Neuronal stem cell (in vitro differentiated cells): ENCODE measurements around the gene FCN3.
"Not testable (repeated sequence)": the region's sequence is repeated elsewhere in the genome, so short reads cannot be mapped to it uniquely, and the experiment has no call there.

Experiments used
- DNase-seq: peaks from one replicate; pipeline ENCODE4 v3.0.0-alpha.2; 2013; ENCODE audit warnings: low spot score
- H2AFZ ChIP-seq: one replicate; pipeline ENCODE4 v1.6.1; 2013; ENCODE audit warnings: mild to moderate bottlenecking, low read length, inconsistent platforms
- H2AK5ac ChIP-seq: 2 replicates; pipeline ENCODE4 v1.6.1; 2013; ENCODE audit warnings: low read depth, mild to moderate bottlenecking, inconsistent platforms, low read length, moderate library complexity, mixed read lengths
- H2BK120ac ChIP-seq: 2 replicates; pipeline ENCODE4 v1.6.1; 2013; ENCODE audit warnings: low read depth, mild to moderate bottlenecking, inconsistent platforms, low read length, moderate library complexity, mixed read lengths
- H2BK12ac ChIP-seq: one replicate; pipeline ENCODE4 v1.6.1; 2013; ENCODE audit warnings: low read length, inconsistent platforms
- H2BK15ac ChIP-seq: 2 replicates; pipeline ENCODE4 v1.6.1; 2013; ENCODE audit warnings: mild to moderate bottlenecking, low read length, inconsistent platforms, mixed read lengths
- H2BK5ac ChIP-seq: one replicate; pipeline ENCODE4 v1.6.1; 2013; ENCODE audit warnings: inconsistent platforms, mild to moderate bottlenecking, low read length, moderate library complexity
- H3K14ac ChIP-seq: one replicate; pipeline ENCODE4 v1.6.1; 2013; ENCODE audit warnings: low read length, inconsistent platforms
- H3K18ac ChIP-seq: 2 replicates; pipeline ENCODE4 v1.6.1; 2013; ENCODE audit warnings: low read length, inconsistent platforms
- H3K23ac ChIP-seq: 2 replicates; pipeline ENCODE4 v1.6.1; 2013; ENCODE audit warnings: low read depth, mild to moderate bottlenecking, mixed read lengths, low read length, inconsistent platforms; ENCODE audit not compliant: poor library complexity
- H3K27ac ChIP-seq: replicated peaks from 3 replicates; pipeline ENCODE4 v1.5.1; 2013; ENCODE audit warnings: low read length, inconsistent platforms
- H3K27me3 ChIP-seq, 3 experiments: 2 replicates each; pipeline ENCODE4 v1.6.1; 2013; ENCODE audit warnings: low read length in 3 of 3, mild to moderate bottlenecking in 2 of 3, inconsistent platforms in 1 of 3, low read depth in 1 of 3, mixed read lengths in 1 of 3, moderate library complexity in 1 of 3; ENCODE audit not compliant: control insufficient read depth in 3 of 3, insufficient read depth in 3 of 3
- H3K36me3 ChIP-seq, 2 donors: replicated peaks in 1 of 2; 2 replicates each; pipeline ENCODE4 v1.6.1; 2013; ENCODE audit warnings: low read length in 2 of 2; ENCODE audit not compliant: control insufficient read depth in 2 of 2, insufficient read depth in 2 of 2
- H3K4ac ChIP-seq: 2 replicates; pipeline ENCODE4 v1.6.1; 2013; ENCODE audit warnings: inconsistent platforms, mild to moderate bottlenecking, low read length, moderate library complexity
- H3K4me1 ChIP-seq, 2 donors: 1 replicate in 1 of 2; 2 replicates in 1 of 2; pipeline ENCODE4 v1.6.1; 2013; ENCODE audit warnings: low read length in 2 of 2, low read depth in 1 of 2; ENCODE audit not compliant: control insufficient read depth in 2 of 2, insufficient read depth in 1 of 2
- H3K4me2 ChIP-seq: one replicate; pipeline ENCODE4 v1.6.1; 2013; ENCODE audit warnings: mild to moderate bottlenecking, low read length, inconsistent platforms; ENCODE audit not compliant: insufficient read depth, poor library complexity, severe bottlenecking
- H3K4me3 ChIP-seq, 2 donors: 2 replicates each; pipeline ENCODE4 v1.5.1; 2013; ENCODE audit warnings: low read length in 2 of 2, mild to moderate bottlenecking in 2 of 2, inconsistent platforms in 1 of 2, moderate library complexity in 1 of 2
- H3K79me1 ChIP-seq: one replicate; pipeline ENCODE4 v1.6.1; 2013; ENCODE audit warnings: low read depth, mild to moderate bottlenecking, inconsistent platforms, low read length, moderate library complexity
- H3K9ac ChIP-seq: one replicate; pipeline ENCODE4 v1.6.1; 2013; ENCODE audit warnings: mild to moderate bottlenecking, low read depth, low read length, inconsistent platforms; ENCODE audit not compliant: poor library complexity
- H3K9me3 ChIP-seq, 2 donors: replicated peaks in 1 of 2; 2 replicates each; pipeline versions ENCODE3 to v1.6.1; 2013; ENCODE audit warnings: low read length in 2 of 2, mild to moderate bottlenecking in 2 of 2, inconsistent platforms in 1 of 2, low read depth in 1 of 2, mixed read lengths in 1 of 2, moderate library complexity in 1 of 2; ENCODE audit not compliant: control insufficient read depth in 2 of 2, insufficient read depth in 1 of 2
- H4K8ac ChIP-seq: one replicate; pipeline ENCODE4 v1.6.1; 2013; ENCODE audit warnings: low read depth, mild to moderate bottlenecking, inconsistent platforms, low read length, moderate library complexity
- H4K91ac ChIP-seq: one replicate; pipeline ENCODE4 v1.6.1; 2013; ENCODE audit warnings: low read length, low read depth, mild to moderate bottlenecking, inconsistent platforms; ENCODE audit not compliant: poor library complexity
- WGBS, 2 donors: extraction: QIAGEN DNeasy Blood & Tissue Kit; methylation state at CpG; one replicate each; pipeline ENCODE4 v1.1.7; 2013; ENCODE audit warnings: missing lambda C conversion rate in 2 of 2, mixed read lengths in 1 of 2; ENCODE audit not compliant: insufficient read length in 2 of 2, insufficient replicate concordance in 1 of 2; ENCODE audit errors: extremely low coverage in 2 of 2; 5-methylcytosine and 5-hydroxymethylcytosine counted together

Gene FCN3

DNA sequence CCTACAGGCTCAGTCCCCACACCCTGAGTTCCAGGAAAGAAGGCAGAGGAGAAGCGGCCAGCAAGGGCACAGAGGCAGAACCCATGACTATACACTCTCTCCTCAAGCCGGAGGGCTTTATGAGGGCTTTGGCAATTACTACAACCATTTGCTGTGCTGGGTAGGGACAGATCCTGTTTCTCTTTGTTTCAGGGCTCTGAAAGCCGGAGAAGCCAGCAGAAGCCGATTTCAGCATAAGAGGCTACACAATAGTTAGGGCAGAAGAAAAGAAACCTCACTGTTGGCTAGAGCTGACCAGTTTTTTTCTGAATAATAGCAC lies 31.7 kb upstream of the FCN3 start:
- Histone ChIP-seq H4K8ac (no peak overlapping the region), H4K91ac (peak overlapping the region; percentile 88), H3K9me3 (no peaks in the 10 kb centered on the region), H3K9ac (peak overlapping the region; percentile 80), H3K4me1 (peaks cover 21 to 40% of the 10 kb centered on the region in 2 donors), H2BK12ac (no peak overlapping the region), H3K36me3 (peaks cover 11 to 56% of the 10 kb centered on the region in 2 donors), H3K27me3 (no peaks in the 10 kb centered on the region), H2BK5ac (peak overlapping the region; percentile 76), H3K23ac (peak overlapping the region; percentile 26), H3K18ac (peak overlapping the region; percentile 91), H2BK15ac (peak overlapping the region; percentile 86), H3K4me2 (no peak overlapping the region), H2AFZ (no peak overlapping the region), H3K27ac (peak overlapping the region; percentile 100), H2AK5ac (peak overlapping the region; percentile 98), H3K4me3 (no peak overlapping the region), H3K14ac (no peak overlapping the region), H2BK120ac (no peak overlapping the region), H3K4ac (peak overlapping the region; percentile 99), H3K79me1 (no peaks in the 10 kb centered on the region)
- no peak for DNase-seq
- WGBS, 2 donors: no CpG with 5 or more reads among the region's 4 CpGs

DNA sequence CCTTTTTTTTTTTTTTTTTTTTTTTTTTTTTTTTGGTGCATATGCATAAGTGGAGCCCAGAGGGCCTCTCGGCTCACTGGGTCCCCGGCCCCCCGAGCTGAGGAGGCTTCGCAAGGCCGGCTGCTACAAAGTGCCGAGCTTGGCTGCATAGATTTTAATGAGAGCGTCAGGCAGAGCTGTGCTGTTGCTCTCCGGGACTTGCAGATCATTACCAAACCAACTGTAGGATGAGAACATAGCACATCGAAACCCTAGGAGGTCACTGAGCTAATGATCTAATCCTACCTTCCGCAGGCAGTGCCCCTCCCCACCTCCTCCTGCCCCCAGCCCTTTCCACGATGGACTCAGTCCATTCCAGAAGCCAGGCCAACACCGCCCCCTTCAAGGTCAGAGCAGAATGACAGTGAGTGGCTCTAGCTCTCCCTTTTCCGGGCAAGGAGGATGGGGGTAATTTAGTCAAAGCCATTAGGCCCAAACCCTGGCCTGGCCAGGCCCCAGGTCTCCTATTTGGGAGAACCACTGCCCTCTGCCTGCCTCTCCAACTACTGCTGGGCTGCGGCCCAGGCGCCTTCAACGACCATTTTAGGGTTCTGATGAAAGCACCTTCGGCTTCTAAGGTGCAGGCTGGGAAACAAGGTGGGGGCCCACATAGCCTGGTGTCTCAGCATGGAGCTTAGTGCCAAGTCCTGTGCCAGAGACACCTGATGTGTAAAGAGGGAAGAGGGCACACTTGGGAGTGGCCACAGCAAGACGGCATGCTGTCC lies 31.2 kb upstream of the FCN3 start:
- no CpG with 5 or more reads among the region's 18 CpGs for WGBS, 2 donors

DNA sequence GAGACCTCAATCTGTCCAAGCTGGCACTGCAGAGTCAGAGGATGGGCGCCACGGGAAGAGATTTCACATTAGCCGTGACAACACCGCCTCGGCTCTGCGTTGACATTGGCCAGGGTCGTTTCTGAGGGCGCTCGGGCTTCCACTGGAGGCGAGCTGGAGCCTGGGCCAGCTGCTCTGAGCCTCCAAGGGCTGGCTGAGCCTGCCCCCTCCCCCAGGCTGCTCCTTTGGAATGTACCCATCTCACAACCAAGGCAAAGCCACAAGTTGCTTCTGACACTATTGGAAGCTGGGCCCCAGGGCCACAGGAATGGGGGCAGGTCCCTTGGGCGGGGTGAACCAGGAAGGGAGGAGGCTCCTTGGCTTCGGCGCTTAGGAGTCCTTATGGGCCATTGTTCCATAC lies 30.4 kb upstream of the FCN3 start:
- no CpG with 5 or more reads among the region's 13 CpGs for WGBS, 2 donors

More for the DNA sequence above, 31.2 kb upstream of the FCN3 start:
- not testable (repeated sequence) for H3K4me3 ChIP-seq, DNase-seq, H2BK12ac ChIP-seq, H2BK120ac ChIP-seq, H3K79me1 ChIP-seq, H3K27me3 ChIP-seq, H4K8ac ChIP-seq, H2AFZ ChIP-seq, H3K4me2 ChIP-seq, H3K14ac ChIP-seq, H3K9me3 ChIP-seq
- peak overlapping the region; percentile 91 for H3K18ac ChIP-seq
- peak overlapping the region; percentile 26 for H3K23ac ChIP-seq
- peaks cover 21 to 40% of the 10 kb centered on the region in 2 donors for H3K4me1 ChIP-seq
- peak overlapping the region; percentile 76 for H2BK5ac ChIP-seq
- H3K27ac ChIP-seq: peak overlapping the region; percentile 100
- peak overlapping the region; percentile 98 for H2AK5ac ChIP-seq
- peaks cover 9 to 50% of the 10 kb centered on the region in 2 donors for H3K36me3 ChIP-seq
- peak overlapping the region; percentile 86 for H2BK15ac ChIP-seq
- peak overlapping the region; percentile 80 for H3K9ac ChIP-seq
- H4K91ac ChIP-seq: peak overlapping the region; percentile 88
- peak overlapping the region; percentile 99 for H3K4ac ChIP-seq

GRCh38 chr1:27403931-27404330 lies 29.3 kb upstream of the FCN3 start:
- no peak overlapping the region for H2BK120ac ChIP-seq
- H2BK5ac ChIP-seq: no peak overlapping the region
- no peak overlapping the region for H2BK15ac ChIP-seq
- H3K27ac ChIP-seq: no peak overlapping the region
- H4K8ac ChIP-seq: no peak overlapping the region
- H2BK12ac ChIP-seq: no peak overlapping the region
- H3K14ac ChIP-seq: no peak overlapping the region
- no peak overlapping the region for H3K9ac ChIP-seq
- peaks cover 26 to 54% of the 10 kb centered on the region in 2 donors for H3K4me1 ChIP-seq
- no peaks in the 10 kb centered on the region for H3K27me3 ChIP-seq
- H3K23ac ChIP-seq: no peak overlapping the region
- no peak overlapping the region for H2AFZ ChIP-seq
- H2AK5ac ChIP-seq: peak overlapping the region; percentile 93
- no peak overlapping the region for H3K4me3 ChIP-seq
- DNase-seq: no peak
- H3K18ac ChIP-seq: peak overlapping the region; percentile 81
- no peak overlapping the region for H3K4me2 ChIP-seq
- no peak overlapping the region for H3K4ac ChIP-seq
- peaks cover 9 to 34% of the 10 kb centered on the region in 2 donors for H3K36me3 ChIP-seq
- H3K79me1 ChIP-seq: no peaks in the 10 kb centered on the region
- no peaks in the 10 kb centered on the region for H3K9me3 ChIP-seq
- H4K91ac ChIP-seq: peak overlapping the region; percentile 2

More for the DNA sequence above, 30.4 kb upstream of the FCN3 start:
- Histone ChIP-seq H3K9ac (no peak overlapping the region), H3K4me1 (peaks cover 21 to 45% of the 10 kb centered on the region in 2 donors), H3K14ac (peak overlapping the region; percentile 67), H2BK5ac (peak overlapping the region; percentile 87), H3K27ac (peak overlapping the region; percentile 100), H2BK120ac (peak overlapping the region; percentile 69), H2AFZ (no peak overlapping the region), H3K4ac (no peak overlapping the region), H2BK12ac (peak overlapping the region; percentile 66), H3K9me3 (no peaks in the 10 kb centered on the region), H4K91ac (peak overlapping the region; percentile 60), H3K4me3 (no peak overlapping the region), H3K18ac (peak overlapping the region; percentile 89), H3K27me3 (no peaks in the 10 kb centered on the region), H3K79me1 (no peaks in the 10 kb centered on the region), H3K36me3 (peaks cover 9 to 43% of the 10 kb centered on the region in 2 donors), H2BK15ac (peak overlapping the region; percentile 70), H3K4me2 (no peak overlapping the region), H4K8ac (no peak overlapping the region), H2AK5ac (peak overlapping the region; percentile 93), H3K23ac (peak overlapping the region; percentile 82)
- no peak for DNase-seq
